DMS153 (cell line): ENCODE measurements around the gene RARA.
A peak's percentile ranks its signal among the peaks of the same experiment; 100 is the strongest.

ENCODE experiments used
- DNase-seq: peaks from one replicate; lab custom pipeline; 2025; lab: John Stamatoyannopoulos, UW

RARA gene

GRCh38 chr17:40329839-40330794, 21.1 kb downstream of the RARA start:
- DNase-seq = peak; percentile 21

GRCh38 chr17:40330850-40331470, 22.0 kb downstream of the RARA start:
- DNase-seq = no peak

- peak; percentile 84 for DNase-seq
Observed at GRCh38 chr17:40331743-40332641, 23.0 kb downstream of the RARA start.

- no peak for DNase-seq
Observed at GRCh38 chr17:40333781-40334448, 24.9 kb downstream of the RARA start.

DNA sequence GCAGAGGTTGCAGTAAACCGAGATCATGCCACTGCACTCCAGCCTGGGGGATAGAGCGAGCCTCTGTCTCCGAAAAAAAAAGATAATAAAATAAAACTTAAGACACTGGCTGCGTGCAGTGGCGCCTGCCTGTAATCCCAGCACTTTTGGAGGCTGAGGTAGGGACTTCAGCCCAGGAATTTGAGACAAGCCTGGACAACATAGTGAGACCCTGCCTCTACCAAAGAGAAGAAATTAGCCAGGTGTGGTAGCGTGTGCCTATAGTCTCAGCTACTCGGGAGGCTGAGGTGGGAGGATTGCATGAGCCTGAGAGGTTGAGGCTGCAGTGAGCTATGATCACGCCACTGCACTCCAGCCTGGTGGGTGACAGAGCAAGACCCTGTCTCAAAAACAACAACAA, 26.6 kb downstream of the RARA start:
- DNase-seq = no peak

DNA sequence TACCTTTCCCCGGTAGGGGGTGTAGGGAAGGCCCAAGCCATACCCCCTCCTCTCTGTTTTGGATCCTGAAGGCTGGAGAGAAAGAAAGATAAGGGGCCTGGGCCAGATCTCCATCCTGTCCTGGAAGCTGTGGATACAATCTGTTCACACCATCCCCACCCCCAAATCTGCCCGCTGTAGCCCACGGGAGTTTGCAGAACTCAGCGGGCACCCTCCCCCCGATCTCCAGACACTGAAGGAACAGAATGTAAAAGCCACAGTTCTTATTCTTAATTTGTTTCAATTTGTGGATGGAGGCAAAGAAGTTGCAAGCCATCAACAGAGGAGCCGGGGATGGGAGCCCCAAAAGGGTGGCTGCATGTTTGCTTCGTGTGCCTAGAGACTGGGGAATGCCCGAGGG, 28.4 kb downstream of the RARA start:
- no peak for DNase-seq

DNA sequence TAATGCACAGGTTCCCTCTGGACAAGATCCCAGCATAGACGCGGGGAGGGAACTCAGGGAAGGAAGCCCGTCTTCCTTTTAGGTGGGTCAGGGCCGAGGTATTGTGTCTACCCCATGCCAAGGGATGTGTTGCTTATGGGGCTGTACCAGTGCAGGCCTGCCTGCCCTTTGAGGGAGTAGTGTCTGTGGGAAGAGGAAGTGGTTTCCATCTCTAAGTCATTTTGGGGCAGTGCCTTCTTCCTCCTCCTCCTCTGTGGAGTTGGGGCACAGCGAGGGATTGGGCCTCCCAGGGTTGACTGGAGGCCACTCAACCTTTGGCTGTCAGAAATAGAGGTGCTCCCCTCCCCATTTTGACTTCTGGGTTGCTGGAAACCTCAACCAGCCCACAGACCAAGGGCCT, 29.1 kb downstream of the RARA start:
- DNase-seq = no peak

DNA sequence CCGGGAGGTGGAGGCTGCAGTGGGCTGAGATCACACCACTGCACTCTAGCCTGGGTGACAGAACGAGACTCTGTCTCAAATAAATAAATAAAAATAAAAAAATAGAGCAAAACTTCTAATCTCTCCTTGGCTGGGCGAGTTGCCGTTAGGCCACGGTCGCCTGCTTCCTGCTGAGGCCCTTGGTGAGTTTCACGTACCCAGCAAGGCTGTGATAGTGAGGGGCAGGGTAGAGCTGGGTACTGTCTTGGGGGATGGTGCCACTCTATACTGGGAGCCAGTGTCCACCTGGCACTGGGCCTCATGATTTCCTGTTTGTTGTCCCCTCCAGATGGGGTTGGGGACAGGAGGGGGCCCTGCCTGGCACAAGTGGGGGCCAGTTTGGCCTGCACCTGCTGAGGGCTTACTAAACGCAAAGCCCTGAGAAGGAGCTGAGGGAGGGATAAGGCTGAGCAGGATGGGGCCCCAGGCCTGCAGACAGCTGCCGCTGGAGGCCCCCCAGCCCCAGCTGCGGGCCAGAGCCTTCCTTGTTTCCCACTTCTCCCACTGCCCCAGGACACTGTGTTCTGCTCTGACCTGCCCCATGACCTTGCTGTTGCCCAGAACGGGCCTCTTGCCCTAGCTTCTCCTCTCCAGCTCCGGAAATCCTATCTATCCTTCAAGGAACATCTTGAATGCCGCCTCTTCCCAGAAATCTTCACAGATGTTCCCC, 30.1 kb downstream of the RARA start:
- no peak for DNase-seq

- no peak for DNase-seq
Observed at GRCh38 chr17:40340327-40340726, 31.3 kb downstream of the RARA start.

DNA sequence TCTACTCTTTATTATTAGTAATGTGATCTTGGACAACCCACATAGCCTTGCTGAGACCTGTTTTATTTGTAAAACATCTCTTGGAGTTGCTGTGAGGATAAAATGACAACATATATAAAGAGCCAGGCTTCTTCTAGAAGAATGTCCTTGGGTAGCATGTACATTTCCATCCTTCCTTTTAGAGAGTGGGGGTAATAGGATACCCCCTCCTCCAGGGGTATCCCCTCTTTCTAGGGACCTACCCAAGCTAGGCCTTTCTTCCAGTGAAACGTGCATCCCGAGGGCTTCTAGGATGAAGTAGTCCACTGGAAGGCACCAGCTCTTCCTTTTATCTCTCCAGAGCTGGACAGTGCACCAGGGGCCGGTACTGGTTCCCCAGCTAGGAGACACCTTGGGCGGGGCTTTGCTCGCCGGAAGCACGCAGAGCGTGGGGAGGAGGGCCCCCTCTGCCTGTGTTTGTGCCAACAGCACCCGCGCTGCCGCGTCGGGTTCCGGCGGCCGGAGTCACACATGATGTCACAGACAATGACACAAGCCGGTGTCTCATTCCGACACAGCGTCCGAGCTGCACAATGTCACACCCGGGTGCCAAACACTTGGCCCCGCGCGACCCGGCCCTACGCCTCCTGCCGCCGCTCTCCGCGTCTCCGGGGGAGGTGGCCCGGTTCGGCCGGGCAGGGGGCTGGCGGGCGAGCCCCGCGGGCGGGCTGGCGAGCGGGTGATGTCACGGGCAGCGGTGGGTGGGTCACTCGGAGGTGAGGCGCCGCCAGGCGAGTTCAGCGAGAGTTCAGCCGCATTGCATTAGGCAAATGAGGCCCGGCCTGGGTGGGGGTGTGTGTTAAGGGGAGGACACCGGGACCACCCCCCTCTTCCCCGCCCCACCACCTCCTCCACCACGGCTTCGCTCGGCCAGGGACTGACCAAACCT, 32.2 kb downstream of the RARA start:
- DNase-seq = peak; percentile 48

- no peak for DNase-seq
Observed at GRCh38 chr17:40341808-40342503, 33.0 kb downstream of the RARA start.

DNA sequence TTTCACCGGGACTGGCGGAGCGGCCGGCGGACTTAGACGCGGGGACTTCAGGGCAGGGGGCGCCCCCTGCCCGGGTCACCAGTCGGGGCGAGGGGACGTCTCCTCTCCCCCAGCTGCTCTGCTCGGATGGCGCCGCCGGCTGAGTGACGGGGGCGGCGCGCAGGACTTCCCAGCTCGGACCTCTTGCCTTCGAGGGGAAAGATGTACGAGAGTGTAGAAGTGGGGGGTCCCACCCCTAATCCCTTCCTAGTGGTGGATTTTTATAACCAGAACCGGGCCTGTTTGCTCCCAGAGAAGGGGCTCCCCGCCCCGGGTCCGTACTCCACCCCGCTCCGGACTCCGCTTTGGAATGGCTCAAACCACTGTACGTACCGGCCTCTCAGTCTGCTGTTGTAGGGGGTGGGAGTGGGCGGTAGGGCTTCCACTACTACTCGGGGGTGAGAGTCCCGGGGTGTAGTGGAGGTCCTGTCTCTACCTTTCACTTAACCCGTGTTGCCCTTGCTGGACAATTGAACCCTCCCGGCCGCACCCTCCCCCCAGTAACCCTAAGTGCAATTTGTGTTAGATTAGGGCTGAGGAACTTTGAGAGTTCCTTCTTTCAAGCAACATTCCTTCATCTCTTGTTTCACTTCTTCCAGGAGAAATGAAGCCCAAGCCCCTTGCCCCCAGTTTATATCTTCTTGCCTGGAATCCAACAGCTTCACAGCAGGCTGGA, 33.7 kb downstream of the RARA start:
- DNase-seq = no peak

- DNase-seq = no peak
Observed at GRCh38 chr17:40343219-40344119, 34.5 kb downstream of the RARA start.

- DNase-seq = no peak
Observed at GRCh38 chr17:40344421-40345160, 35.6 kb downstream of the RARA start.

GRCh38 chr17:40345161-40345993, 36.4 kb downstream of the RARA start:
- no peak for DNase-seq
